Cardiac muscle cell (in vitro differentiated cells and primary cell): ENCODE measurements around the gene MOSPD2. TPM values are rescaled to one million over a fixed set of nuclear protein-coding genes. Genes with fewer than 3 reads are reported as not detected.

Source experiments
- DNase-seq, 2 donors: peaks; one replicate each; pipeline versions ENCODE4 v3.0.0 to v3.0.0-alpha.2; 2010 to 2017; ENCODE audit warnings: low read depth in 1 of 2, low spot score in 1 of 2
- H3K27ac ChIP-seq: fragments of 200-600 bp; sonication (generic); 2 replicates; pipeline ENCODE4 v1.5.1; 2016
- H3K27me3 ChIP-seq: fragments of 200-600 bp; sonication (generic); 2 replicates; pipeline ENCODE4 v1.6.0; 2016; ENCODE audit warnings: control low read depth
- H3K36me3 ChIP-seq: fragments of 200-600 bp; sonication (generic); 2 replicates; pipeline ENCODE4 v1.5.1; 2016; ENCODE audit warnings: control low read depth
- H3K4me1 ChIP-seq: fragments of 200-600 bp; sonication (generic); 2 replicates; pipeline ENCODE4 v1.8.1; 2017; ENCODE audit warnings: low read depth, mild to moderate bottlenecking, mixed run types
- H3K4me3 ChIP-seq: fragments of 200-600 bp; sonication (generic); 2 replicates; pipeline ENCODE4 v1.5.1; 2016; ENCODE audit warnings: mild to moderate bottlenecking
- H3K9me3 ChIP-seq: fragments of 200-600 bp; sonication (generic); 2 replicates; pipeline ENCODE4 v1.5.1; 2017; ENCODE audit warnings: low read depth, mild to moderate bottlenecking, control low read depth
- polyA plus RNA-seq: library from polyadenylated mRNA; unstranded; fragments of >200 nt; fragmentation: Nextera tagmentation; extraction: Ambion mirVana; gene quantifications from 2 replicates; pipeline ENCODE4 v1.2.1, GENCODE V29; 2016
- total RNA-seq: library from RNA; depleted of rRNA; stranded (reverse); fragments of >200 nt; gene quantifications from 2 replicates; pipeline ENCODE4 v1.2.3, GENCODE V29; 2016
- TF ChIP-seq, protein P1 (sequence below): IDR thresholded peaks from 2 replicates; pipeline ENCODE4 v1.5.1; 2012; ENCODE audit warnings: low read depth, mild to moderate bottlenecking, low read length

Gene MOSPD2
- total and polyA plus RNA-seq, 2 experiments from 2014 or later = 5.8 to 10.3 TPM

DNA sequence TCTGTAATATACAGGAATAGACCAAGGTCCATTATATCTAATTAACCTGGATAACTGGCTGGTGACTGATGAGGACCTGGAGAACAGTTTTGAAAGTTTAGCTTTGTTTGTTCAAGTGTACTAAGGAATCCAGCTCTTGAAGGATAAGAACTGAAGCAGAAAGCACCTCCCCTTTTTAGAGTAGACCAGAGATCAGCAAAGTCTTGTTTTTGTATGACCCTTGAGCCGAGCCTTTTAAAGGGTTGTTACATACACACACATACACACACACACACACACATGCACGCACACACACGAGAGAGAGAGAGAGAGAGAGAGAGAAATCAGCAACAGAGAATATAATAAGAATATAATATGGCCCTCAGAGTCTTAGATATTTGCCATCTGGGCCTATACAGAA is 13.0 kb downstream of the MOSPD2 start:
- TF ChIP-seq, protein P1, sequence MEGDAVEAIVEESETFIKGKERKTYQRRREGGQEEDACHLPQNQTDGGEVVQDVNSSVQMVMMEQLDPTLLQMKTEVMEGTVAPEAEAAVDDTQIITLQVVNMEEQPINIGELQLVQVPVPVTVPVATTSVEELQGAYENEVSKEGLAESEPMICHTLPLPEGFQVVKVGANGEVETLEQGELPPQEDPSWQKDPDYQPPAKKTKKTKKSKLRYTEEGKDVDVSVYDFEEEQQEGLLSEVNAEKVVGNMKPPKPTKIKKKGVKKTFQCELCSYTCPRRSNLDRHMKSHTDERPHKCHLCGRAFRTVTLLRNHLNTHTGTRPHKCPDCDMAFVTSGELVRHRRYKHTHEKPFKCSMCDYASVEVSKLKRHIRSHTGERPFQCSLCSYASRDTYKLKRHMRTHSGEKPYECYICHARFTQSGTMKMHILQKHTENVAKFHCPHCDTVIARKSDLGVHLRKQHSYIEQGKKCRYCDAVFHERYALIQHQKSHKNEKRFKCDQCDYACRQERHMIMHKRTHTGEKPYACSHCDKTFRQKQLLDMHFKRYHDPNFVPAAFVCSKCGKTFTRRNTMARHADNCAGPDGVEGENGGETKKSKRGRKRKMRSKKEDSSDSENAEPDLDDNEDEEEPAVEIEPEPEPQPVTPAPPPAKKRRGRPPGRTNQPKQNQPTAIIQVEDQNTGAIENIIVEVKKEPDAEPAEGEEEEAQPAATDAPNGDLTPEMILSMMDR = no peak
- no peak for DNase-seq
- H3K4me3 ChIP-seq = no peak overlapping the region
- H3K27ac ChIP-seq = no peak overlapping the region
- H3K4me1 ChIP-seq = no peaks in the 10 kb centered on the region
- H3K27me3 ChIP-seq = no peaks in the 10 kb centered on the region
- H3K9me3 ChIP-seq = no peaks in the 10 kb centered on the region
- no peaks in the 10 kb centered on the region for H3K36me3 ChIP-seq

DNA sequence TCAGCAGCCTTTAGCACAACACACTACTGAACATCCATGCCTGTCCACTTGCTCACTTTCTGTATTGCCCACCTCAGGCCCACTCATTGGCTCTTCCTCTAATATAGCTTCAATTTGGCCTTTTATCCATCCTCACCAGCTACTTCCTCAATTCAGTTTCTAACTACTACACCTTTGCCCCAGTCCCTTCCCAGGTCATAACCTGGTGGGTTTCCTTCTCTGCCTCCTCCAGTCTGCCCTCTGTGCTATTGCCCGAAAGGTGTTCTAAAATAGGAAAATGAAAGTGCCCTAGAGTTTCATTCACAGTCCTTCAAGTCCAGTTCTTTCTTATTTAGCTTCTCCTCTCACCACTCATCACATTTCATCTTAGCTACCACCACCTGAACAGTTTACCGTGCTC is 23.1 kb downstream of the MOSPD2 start:
- no peaks in the 10 kb centered on the region for H3K27me3 ChIP-seq
- no peaks in the 10 kb centered on the region for H3K4me1 ChIP-seq
- TF ChIP-seq, protein P1 = no peak
- H3K9me3 ChIP-seq = no peaks in the 10 kb centered on the region
- no peak for DNase-seq
- no peak overlapping the region for H3K4me3 ChIP-seq
- no peaks in the 10 kb centered on the region for H3K36me3 ChIP-seq
- no peak overlapping the region for H3K27ac ChIP-seq

DNA sequence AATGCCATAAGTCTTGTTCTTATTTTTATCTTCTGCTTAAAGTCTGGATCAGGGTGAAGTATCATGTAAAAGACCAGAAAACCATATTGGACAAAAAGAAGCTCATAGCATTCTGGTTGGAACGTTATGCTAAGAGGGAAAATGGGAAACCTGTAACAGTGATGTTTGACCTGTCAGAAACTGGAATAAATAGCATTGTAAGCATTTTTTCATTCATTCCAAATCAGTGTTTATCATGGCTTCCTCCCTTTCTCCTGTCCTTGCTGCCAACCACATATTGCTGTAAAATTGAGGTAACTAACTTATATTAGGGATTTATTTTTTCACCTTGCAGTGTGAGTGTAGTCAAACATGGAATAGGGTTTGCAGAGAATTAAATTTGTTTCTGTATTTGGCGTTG is 23.8 kb downstream of the MOSPD2 start:
- TF ChIP-seq, protein P1 = no peak
- H3K4me3 ChIP-seq = no peak overlapping the region
- no peaks in the 10 kb centered on the region for H3K4me1 ChIP-seq
- H3K36me3 ChIP-seq = no peaks in the 10 kb centered on the region
- H3K27ac ChIP-seq = no peak overlapping the region
- DNase-seq = no peak
- no peaks in the 10 kb centered on the region for H3K27me3 ChIP-seq
- H3K9me3 ChIP-seq = no peaks in the 10 kb centered on the region

DNA sequence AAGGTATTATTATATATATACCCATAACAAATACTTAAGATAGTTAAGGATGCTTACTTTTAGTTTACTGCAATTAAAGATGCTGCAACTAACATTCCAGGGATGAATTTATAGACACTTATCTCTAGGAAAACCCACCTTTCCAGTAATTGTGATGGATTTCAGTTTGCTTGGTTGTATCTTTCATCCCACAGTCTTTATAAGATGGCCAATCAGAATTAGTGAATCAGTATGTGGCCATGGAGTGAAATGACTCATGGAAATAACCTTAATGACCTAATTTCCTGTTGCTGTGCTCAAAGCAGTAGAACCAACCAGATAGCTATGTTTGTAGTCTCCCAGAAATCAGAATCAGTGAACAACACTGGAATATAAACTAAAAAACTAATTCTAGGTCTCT is 26.4 kb downstream of the MOSPD2 start:
- no peak overlapping the region for H3K27ac ChIP-seq
- H3K36me3 ChIP-seq = no peaks in the 10 kb centered on the region
- no peaks in the 10 kb centered on the region for H3K9me3 ChIP-seq
- H3K4me1 ChIP-seq = no peaks in the 10 kb centered on the region
- TF ChIP-seq, protein P1 = no peak
- no peak overlapping the region for H3K4me3 ChIP-seq
- H3K27me3 ChIP-seq = no peaks in the 10 kb centered on the region
- peak in 1 of 2 donors; percentile 49 for DNase-seq

DNA sequence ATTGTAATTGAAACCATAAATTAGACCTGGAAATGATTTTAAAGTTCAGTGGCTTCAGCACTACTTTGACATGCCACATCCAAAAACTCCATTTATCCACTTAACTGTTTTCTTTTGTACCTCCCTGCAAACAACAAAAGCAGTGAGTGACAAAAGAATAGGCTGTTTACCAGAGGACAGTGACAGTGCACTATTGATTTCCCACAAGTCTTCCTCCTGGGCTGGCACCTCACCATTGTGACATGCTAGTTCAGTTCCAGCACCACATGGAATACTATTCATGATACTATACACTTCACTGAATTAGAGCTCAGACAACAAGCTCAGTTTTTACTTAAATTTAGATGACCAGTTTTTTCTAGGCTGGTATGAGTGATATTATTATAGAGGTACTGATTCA is 29.3 kb downstream of the MOSPD2 start:
- Histone ChIP-seq H3K27me3 (no peaks in the 10 kb centered on the region), H3K4me3 (no peak overlapping the region), H3K36me3 (no peaks in the 10 kb centered on the region), H3K4me1 (no peaks in the 10 kb centered on the region), H3K9me3 (no peaks in the 10 kb centered on the region), H3K27ac (no peak overlapping the region)
- no peak for DNase-seq
- TF ChIP-seq, protein P1 = no peak

DNA sequence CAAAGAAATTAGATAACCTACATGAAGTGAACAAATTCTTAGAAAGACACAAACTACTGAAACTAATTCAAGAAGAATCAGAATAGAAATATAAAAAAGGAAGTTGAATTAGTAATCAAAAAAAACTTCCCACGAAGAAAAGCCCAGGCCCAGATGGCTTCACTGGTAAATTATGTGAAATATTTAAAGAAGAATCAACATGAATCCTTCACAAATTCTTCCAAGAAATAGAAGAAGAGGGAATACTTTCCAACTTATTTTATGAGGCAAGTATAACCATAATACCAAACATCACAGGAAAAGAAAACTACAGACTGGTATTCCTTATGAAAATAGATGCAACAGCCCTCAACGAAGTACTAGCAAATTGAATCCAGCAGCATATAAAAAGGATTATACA is 30.7 kb downstream of the MOSPD2 start:
- DNase-seq = no peak
- Histone ChIP-seq H3K4me3 (no peak overlapping the region), H3K9me3 (no peaks in the 10 kb centered on the region), H3K27me3 (no peaks in the 10 kb centered on the region), H3K36me3 (no peaks in the 10 kb centered on the region), H3K4me1 (no peaks in the 10 kb centered on the region), H3K27ac (no peak overlapping the region)
- TF ChIP-seq, protein P1 = no peak
